ENCODE measurements around the gene NTRK1.
A peak's percentile ranks its signal among the peaks of the same experiment; 100 is the strongest.

Gene NTRK1

GRCh38 chr1:156858959-156859522 lies 1.6 kb upstream of the NTRK1 start, which contains the start of gene INSRR:
Gene INSRR (minus strand): TSS chr1:156859117. CDS start chr1:156858621, 496 bp downstream.
- peak; percentile 62 for DNase-seq

GRCh38 chr1:156859523-156860112 lies 1.0 kb upstream of the NTRK1 start:
- DNase-seq, result peak; percentile 60

DNA sequence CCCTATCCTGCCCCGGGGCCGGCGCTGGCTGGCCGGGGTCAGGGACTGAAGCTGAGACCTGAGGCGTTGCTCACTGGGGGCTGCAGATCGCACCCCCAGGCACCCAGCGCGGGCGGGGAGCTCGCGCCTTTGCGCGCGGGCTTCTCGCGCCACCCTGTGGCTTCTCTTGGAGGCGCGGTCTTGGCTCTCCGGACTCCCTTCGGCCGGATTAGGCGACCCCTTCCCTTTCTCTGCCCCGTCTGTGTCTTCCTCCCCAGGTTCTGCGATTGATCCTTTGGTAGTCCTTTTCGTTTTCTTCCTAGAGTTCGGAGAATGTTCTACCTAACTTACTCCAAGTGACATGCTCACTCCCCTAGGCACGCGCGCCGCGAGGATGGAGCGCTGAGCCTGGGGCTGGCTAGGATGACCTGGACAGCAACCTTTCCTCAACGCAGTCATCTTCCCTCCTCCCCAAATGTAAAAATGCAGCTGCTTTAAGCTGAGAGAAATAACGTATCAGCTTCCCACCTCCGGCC lies 495 bp upstream of the NTRK1 start:
- peak; percentile 62 for DNase-seq

GRCh38 chr1:156862584-156862983 lies 1.9 kb downstream of the NTRK1 start:
- DNase-seq, result no peak

GRCh38 chr1:156862997-156863599 lies 2.4 kb downstream of the NTRK1 start:
- DNase-seq, result no peak

- no peak for DNase-seq
These were observed 3.0 kb downstream of the NTRK1 start for GRCh38 chr1:156863631-156864030.

DNA sequence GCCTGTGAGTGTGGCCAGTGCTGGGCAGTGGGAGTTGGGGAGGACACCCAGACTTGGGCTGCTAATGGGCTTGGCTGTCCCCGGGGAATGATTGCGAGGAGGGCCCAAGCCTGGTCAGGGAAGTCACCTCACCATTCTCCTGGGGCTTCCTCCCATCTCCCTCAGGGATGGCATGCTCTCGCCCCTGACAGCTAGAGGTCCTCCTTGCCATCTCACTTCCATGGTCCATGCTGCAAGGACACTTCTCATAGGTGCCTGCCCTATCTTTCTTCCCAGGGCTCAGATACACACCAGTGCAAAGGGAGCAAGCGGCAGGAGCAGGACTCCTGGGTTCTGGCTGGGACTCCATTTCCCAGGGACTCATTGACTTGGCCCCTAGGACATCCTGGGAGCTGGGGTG lies 4.1 kb downstream of the NTRK1 start:
- no peak for DNase-seq

DNA sequence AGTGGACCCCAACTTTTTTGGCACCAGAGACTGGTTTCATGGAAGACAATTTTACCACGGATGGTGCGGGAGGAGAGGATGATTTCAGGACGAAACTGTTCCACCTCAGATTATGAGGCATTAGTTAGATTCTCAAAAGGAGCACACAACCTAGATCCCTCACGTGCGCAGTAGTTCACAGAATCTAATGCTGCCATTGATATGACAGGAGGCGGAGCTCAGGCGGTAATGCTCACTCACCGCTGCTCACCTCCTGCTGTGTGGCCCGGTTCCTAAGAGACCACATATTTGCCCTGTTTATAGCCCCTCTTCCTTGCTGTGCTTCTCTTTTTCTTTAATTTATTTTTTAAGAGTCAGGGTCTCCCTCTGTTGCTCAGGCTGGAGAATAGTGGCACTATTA lies 4.6 kb downstream of the NTRK1 start:
- DNase-seq, result no peak

GRCh38 chr1:156865865-156866248 lies 5.2 kb downstream of the NTRK1 start:
- DNase-seq, result no peak

DNA sequence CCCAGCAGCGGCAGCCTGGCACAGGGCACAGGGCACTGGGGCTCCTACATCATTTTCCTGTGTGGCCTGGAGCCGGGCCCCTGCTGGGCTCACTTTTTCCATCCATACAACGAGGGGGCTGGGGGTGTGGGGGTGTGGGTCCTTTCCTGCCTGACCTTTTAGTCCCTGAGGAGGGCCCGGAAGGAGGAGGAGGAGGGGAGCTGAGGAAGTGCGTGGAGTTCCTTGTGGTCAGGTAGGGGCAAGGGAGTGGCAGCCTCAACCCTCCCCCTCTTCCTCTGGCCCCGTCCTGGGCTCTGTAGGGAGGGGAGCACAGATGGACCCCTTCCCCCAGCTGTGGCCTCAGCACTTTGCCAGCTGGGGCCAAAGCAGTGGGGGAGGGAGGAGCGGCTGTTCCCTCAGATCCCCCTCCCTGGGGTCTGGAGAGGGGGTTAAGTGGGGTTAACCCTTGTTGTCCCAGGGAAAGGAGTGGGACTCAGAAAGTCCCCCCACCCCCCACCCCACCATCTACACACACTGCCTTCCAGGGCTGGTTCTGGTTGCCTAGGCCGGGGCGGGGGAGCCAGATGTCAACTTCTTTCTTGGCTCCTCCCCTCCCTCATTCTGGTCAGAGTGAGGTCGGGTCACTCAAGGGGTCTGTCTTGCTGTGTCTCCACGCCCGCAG lies 5.7 kb downstream of the NTRK1 start:
- no peak for DNase-seq

DNA sequence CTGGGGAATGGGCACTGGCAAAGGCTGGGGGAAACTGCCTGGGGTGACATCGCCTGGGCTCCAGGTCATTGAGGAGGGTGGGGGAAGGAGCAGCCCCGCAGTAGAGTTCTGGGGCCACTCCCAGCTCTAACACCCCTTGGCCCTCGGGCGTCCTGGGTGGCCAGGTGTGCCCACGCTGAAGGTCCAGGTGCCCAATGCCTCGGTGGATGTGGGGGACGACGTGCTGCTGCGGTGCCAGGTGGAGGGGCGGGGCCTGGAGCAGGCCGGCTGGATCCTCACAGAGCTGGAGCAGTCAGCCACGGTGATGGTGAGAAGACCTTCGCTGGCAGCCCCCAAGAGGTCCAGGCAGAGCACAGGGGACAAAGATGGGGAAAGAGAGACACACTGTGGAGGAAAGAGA lies 7.7 kb downstream of the NTRK1 start:
- no peak for DNase-seq

DNA sequence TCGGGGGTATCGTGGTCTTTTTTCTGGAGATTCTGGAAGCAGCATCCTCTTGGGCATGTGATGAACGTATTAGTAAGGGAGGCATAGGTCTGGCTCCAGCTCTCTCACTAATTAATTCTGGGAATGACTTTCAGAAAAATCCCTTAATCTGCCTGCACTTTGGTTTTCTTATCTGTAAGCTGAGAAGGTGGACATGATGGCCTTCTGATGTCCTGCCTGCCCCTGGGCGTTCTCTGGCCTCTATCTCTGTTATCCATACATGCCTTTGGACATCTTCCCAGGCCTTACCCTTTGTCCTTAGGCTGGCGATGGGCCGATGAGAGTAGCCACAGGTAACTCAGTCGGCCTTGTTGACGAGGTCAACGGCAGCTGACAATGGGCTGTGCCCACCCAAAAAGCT lies 8.8 kb downstream of the NTRK1 start:
- no peak for DNase-seq

DNA sequence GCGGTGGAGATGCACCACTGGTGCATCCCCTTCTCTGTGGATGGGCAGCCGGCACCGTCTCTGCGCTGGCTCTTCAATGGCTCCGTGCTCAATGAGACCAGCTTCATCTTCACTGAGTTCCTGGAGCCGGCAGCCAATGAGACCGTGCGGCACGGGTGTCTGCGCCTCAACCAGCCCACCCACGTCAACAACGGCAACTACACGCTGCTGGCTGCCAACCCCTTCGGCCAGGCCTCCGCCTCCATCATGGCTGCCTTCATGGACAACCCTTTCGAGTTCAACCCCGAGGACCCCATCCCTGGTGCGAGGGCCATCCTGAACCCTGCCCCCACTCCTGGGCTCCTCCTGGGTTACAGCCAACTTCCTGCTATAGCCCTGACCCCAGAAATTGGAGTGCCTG lies 13.0 kb downstream of the NTRK1 start:
- no peak for DNase-seq

- no peak for DNase-seq
These were observed 13.5 kb downstream of the NTRK1 start for GRCh38 chr1:156874142-156874541.

DNA sequence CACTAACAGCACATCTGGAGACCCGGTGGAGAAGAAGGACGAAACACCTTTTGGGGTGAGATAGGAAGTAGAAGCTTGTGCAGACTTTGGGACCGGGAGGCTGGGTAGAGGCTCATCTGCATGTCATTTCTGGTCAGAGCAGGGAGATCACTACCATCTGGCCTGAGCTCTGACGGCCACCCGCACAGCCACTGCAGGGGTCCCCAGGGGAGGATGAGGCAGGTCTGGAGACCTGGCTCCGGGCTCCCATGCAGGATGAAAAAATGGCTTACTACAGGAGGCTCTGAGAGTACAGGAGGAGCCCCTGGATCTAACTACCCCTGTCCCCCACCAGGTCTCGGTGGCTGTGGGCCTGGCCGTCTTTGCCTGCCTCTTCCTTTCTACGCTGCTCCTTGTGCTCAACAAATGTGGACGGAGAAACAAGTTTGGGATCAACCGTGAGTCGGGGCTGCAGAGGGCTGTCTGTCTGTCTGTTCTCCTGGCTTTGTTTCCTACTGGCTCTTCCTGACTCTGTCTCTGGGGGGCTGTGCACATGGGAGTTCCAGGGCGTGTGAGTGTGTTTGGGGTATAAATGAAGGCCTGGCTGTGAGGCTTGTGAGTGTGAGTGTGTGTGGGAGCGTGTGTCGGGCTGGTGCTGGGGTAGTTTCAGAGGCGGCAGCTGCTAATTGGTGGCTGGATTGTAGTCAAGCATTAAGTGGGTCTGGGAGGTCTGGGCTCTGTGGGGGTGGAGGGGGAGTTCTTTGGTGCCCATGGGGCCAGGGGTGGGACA lies 14.1 kb downstream of the NTRK1 start:
- DNase-seq, result no peak

DNA sequence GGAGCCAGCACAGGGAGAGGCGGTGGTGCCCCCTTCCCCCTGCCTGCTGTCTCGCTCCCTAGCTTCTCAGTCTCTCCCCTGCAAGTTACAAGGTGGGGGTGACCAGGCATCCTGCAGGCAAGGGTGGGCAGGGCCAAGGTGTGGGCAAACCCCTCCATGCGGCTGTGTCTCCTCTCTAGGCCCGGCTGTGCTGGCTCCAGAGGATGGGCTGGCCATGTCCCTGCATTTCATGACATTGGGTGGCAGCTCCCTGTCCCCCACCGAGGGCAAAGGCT lies 14.6 kb downstream of the NTRK1 start:
- DNase-seq, result no peak

- DNase-seq, result no peak
These were observed 15.6 kb downstream of the NTRK1 start for GRCh38 chr1:156876281-156876680.

- DNase-seq, result no peak
These were observed 16.9 kb downstream of the NTRK1 start for GRCh38 chr1:156877433-156878170.

GRCh38 chr1:156879876-156880275 lies 19.2 kb downstream of the NTRK1 start:
- DNase-seq, result no peak

GRCh38 chr1:156880473-156880872 lies 19.8 kb downstream of the NTRK1 start:
- no peak for DNase-seq

DNA sequence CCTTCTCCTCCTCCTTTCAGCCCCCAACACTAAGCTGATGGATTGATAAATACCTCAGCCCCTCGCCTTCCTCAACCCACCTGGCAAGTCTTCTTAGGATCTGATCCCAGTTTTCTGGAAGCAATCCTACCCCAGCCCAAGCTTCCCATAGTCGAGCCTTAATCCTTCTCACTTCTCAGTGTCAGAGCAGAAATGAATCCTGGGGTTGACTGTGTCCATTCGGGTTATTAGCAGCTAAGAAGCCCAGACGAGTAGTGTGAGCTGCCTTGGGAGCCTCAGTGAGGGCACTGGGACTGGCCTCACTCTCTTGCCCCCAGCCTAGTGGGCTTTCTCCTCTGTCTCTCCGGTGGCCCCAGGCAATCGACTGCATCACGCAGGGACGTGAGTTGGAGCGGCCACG lies 20.4 kb downstream of the NTRK1 start:
- DNase-seq, result no peak

DNA sequence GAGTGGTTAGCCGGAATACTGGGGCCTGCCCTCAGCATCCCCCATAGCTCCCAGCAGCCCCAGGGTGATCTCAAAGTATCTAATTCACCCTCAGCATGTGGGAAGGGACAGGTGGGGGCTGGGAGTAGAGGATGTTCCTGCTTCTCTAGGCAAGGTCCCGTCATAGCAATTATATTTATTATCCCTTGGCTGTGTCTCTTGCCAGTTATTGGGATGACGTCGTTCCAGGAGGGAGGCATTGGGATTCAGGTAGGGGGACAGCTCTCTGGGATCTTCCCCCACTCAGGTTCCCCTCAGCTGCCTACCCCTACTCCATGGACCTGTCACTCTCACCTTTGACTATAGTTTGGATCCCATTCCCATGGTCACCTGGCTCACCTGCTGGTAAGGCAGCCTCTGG lies 21.0 kb downstream of the NTRK1 start:
- no peak for DNase-seq

DNA sequence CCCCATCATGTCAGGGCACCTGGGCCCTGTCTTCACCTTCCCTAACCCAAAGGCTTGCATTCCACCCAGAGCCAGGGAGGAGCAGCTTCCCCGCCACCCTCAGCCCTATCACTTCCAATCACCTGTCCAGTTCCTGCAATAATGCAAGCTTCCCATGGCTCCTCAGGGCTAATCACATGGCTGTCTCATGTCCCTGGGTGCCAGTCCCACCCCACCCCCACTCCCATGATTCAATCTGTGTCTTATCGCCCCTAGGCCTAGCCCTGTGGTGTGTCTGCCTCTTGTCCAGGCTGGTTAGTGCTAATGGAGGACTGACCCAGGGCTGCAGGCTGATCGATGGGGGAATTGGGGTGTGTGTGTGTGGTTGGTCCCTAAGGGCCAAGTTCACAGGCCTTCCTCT lies 21.9 kb downstream of the NTRK1 start:
- DNase-seq, result no peak

Data from NCI-H1092 treated with DMSO at 0.1 percent for 48 hours (cell line).